HG03039 (cell line): Measurements from ENCODE around the gene COL13A1.

Source experiments
- ATAC-seq: cut with Tn5 transposase; IDR thresholded peaks from one replicate; pipeline ENCODE4 v1.9.1; 2021; ENCODE audit warnings: mild to moderate bottlenecking, moderate library complexity; ENCODE audit not compliant: unreplicated experiment

COL13A1 gene

GRCh38 chr10:69883310-69884023 is 81.8 kb downstream of the COL13A1 start:
- no peak for ATAC-seq

GRCh38 chr10:69884024-69884367 is 82.3 kb downstream of the COL13A1 start:
- no peak for ATAC-seq

- no peak for ATAC-seq
Observed at GRCh38 chr10:69884686-69885085, 83.0 kb downstream of the COL13A1 start.

GRCh38 chr10:69885379-69886013 is 83.8 kb downstream of the COL13A1 start:
- ATAC-seq = no peak

GRCh38 chr10:69888882-69889584 is 87.3 kb downstream of the COL13A1 start:
- no peak for ATAC-seq

- no peak for ATAC-seq
Observed at GRCh38 chr10:69890065-69890847, 88.5 kb downstream of the COL13A1 start.

- ATAC-seq = no peak
Observed at GRCh38 chr10:69891057-69891617, 89.4 kb downstream of the COL13A1 start.

- ATAC-seq = no peak
Observed at GRCh38 chr10:69892406-69892805, 90.7 kb downstream of the COL13A1 start.

- no peak for ATAC-seq
Observed at GRCh38 chr10:69892816-69893215, 91.1 kb downstream of the COL13A1 start.

- no peak for ATAC-seq
Observed at GRCh38 chr10:69893271-69893900, 91.7 kb downstream of the COL13A1 start.

- no peak for ATAC-seq
Observed at GRCh38 chr10:69894156-69894555, 92.5 kb downstream of the COL13A1 start.

- no peak for ATAC-seq
Observed at GRCh38 chr10:69895759-69896158, 94.1 kb downstream of the COL13A1 start.

- no peak for ATAC-seq
Observed at GRCh38 chr10:69896606-69897231, 95.0 kb downstream of the COL13A1 start.

- ATAC-seq = no peak
Observed at GRCh38 chr10:69897432-69897831, 95.7 kb downstream of the COL13A1 start.

GRCh38 chr10:69897999-69898398 is 96.3 kb downstream of the COL13A1 start:
- no peak for ATAC-seq

- no peak for ATAC-seq
Observed at GRCh38 chr10:69898524-69898923, 96.8 kb downstream of the COL13A1 start.

GRCh38 chr10:69898941-69899340 is 97.2 kb downstream of the COL13A1 start:
- no peak for ATAC-seq

GRCh38 chr10:69899727-69900595 is 98.3 kb downstream of the COL13A1 start:
- no peak for ATAC-seq

- ATAC-seq = no peak
Observed at GRCh38 chr10:69901022-69901421, 99.3 kb downstream of the COL13A1 start.
